NB4 (cell line): ENCODE results near the gene DNAI7.

ENCODE experiments used
- DNase-seq: peaks from one replicate; pipeline ENCODE4 v3.0.0; 2010; ENCODE audit warnings: low read depth
- H3K4me3 ChIP-seq: one replicate; pipeline ENCODE4 v1.5.1; 2011; ENCODE audit warnings: mild to moderate bottlenecking, low read depth, low read length, moderate library complexity
- CTCF ChIP-seq: IDR thresholded peaks from one replicate; pipeline ENCODE4 v1.5.1; 2012; ENCODE audit warnings: low read depth, low read length
- MAX ChIP-seq: IDR thresholded peaks from 2 replicates; pipeline ENCODE4 v1.6.1; 2011; ENCODE audit warnings: low read depth, low read length
- MYC ChIP-seq: IDR thresholded peaks from 2 replicates; pipeline ENCODE4 v1.6.1; 2011; ENCODE audit warnings: low read depth, low read length
- POLR2A ChIP-seq: IDR thresholded peaks from 2 replicates; pipeline ENCODE4 v1.6.1; 2011; ENCODE audit warnings: mild to moderate bottlenecking; ENCODE audit not compliant: insufficient read length; ENCODE audit errors: extremely low read depth

Gene DNAI7

GRCh38 chr12:25202137-25202536 is 7.2 kb upstream of the DNAI7 start:
- no peak overlapping the region for H3K4me3 ChIP-seq
- TF ChIP-seq MYC (no peak), MAX (no peak), CTCF (no peak), POLR2A (no peak)
- no peak for DNase-seq

- TF ChIP-seq MYC (no peak), POLR2A (no peak)
- H3K4me3 ChIP-seq, result no peak overlapping the region
- DNase-seq, result no peak
These were observed 5.7 kb upstream of the DNAI7 start for GRCh38 chr12:25200703-25201102.

- TF ChIP-seq POLR2A (no peak), MAX (no peak), MYC (no peak), CTCF (no peak)
- peak; percentile 54 for DNase-seq
- H3K4me3 ChIP-seq, result no peak overlapping the region
These were observed 2.6 kb upstream of the DNAI7 start for GRCh38 chr12:25197608-25198007.

GRCh38 chr12:25194722-25195055 is 271 bp downstream of the DNAI7 start:
- no peak for DNase-seq
- TF ChIP-seq POLR2A (no peak), MAX (no peak), CTCF (no peak), MYC (no peak)
- peak overlapping the region; percentile 83 for H3K4me3 ChIP-seq

GRCh38 chr12:25194214-25194613 is 746 bp downstream of the DNAI7 start:
- DNase-seq, result no peak

GRCh38 chr12:25190793-25191192 is 4.2 kb downstream of the DNAI7 start:
- DNase-seq, result no peak
- no peak overlapping the region for H3K4me3 ChIP-seq
- TF ChIP-seq MYC (no peak), POLR2A (no peak), MAX (no peak), CTCF (no peak)

More at GRCh38 chr12:25194214-25194613, 746 bp downstream of the DNAI7 start:
- TF ChIP-seq MAX (no peak), MYC (no peak), CTCF (no peak), POLR2A (no peak)
- H3K4me3 ChIP-seq, result peak overlapping the region; percentile 83
